ENCODE results near the gene HNF4A.

The HNF4A gene

DNA sequence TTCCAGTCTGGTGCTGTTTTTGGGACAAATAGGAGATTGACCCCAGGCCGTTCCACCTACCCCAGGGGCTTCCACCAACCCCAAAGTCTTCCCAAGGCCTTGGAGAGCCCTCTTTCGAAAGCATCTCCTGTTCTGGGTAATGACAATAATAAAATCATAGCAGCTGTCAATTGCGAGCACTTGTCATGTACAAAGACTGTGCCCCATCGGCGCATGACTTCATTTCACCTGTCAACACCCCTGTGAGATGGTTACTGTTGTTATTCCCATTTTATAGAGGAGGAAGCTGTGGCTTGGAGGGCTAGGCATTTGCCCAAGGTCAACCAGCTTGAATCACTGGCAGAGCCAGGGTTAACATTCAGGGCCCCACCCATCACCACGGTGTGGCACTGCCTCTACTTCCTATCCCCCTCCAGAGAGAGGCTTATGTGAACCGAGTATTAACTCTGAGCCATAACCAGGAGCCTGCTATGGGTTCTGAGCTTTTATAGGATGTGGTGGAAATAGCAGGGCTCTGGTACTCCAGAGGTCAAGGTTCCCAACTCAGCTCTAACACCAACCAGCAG is 51.2 kb downstream of the HNF4A start:
- Histone ChIP-seq H3K4me3 (ENCODE audit: low read depth, low read length) (no peak overlapping the region), H3K9ac (no peak overlapping the region), H3K4me1 (peaks cover 7% of the 10 kb centered on the region), H3K9me3 (ENCODE audit: control insufficient read depth, low read length) (no peaks in the 10 kb centered on the region), H3K36me3 (ENCODE audit: control insufficient read depth, insufficient read depth, low read length) (no peaks in the 10 kb centered on the region), H3K79me2 (no peaks in the 10 kb centered on the region), H3K4me2 (ENCODE audit: low read length) (no peak overlapping the region), H3K27ac (no peak overlapping the region), H2AFZ (no peak overlapping the region), H3K27me3 (ENCODE audit: control insufficient read depth, insufficient read depth, low read length) (no peaks in the 10 kb centered on the region)
- TF ChIP-seq, protein P1, sequence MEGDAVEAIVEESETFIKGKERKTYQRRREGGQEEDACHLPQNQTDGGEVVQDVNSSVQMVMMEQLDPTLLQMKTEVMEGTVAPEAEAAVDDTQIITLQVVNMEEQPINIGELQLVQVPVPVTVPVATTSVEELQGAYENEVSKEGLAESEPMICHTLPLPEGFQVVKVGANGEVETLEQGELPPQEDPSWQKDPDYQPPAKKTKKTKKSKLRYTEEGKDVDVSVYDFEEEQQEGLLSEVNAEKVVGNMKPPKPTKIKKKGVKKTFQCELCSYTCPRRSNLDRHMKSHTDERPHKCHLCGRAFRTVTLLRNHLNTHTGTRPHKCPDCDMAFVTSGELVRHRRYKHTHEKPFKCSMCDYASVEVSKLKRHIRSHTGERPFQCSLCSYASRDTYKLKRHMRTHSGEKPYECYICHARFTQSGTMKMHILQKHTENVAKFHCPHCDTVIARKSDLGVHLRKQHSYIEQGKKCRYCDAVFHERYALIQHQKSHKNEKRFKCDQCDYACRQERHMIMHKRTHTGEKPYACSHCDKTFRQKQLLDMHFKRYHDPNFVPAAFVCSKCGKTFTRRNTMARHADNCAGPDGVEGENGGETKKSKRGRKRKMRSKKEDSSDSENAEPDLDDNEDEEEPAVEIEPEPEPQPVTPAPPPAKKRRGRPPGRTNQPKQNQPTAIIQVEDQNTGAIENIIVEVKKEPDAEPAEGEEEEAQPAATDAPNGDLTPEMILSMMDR (IDR thresholded peaks at IDR 0.05), result no peak

- no peaks in the 10 kb centered on the region for H3K79me2 ChIP-seq
- H2AFZ ChIP-seq, result no peak overlapping the region
- no peak overlapping the region for H3K9ac ChIP-seq
- H3K4me3 ChIP-seq (ENCODE audit: low read depth, low read length), result no peak overlapping the region
- no peak overlapping the region for H3K4me2 ChIP-seq (ENCODE audit: low read length)
- no peaks in the 10 kb centered on the region for H3K9me3 ChIP-seq (ENCODE audit: control insufficient read depth, low read length)
- no peaks in the 10 kb centered on the region for H3K36me3 ChIP-seq (ENCODE audit: control insufficient read depth, insufficient read depth, low read length)
- no peak overlapping the region for H3K27ac ChIP-seq
- TF ChIP-seq, protein P1 (IDR thresholded peaks at IDR 0.05), result no peak
- peaks cover 4% of the 10 kb centered on the region for H3K4me1 ChIP-seq
- no peaks in the 10 kb centered on the region for H3K27me3 ChIP-seq (ENCODE audit: control insufficient read depth, insufficient read depth, low read length)
Measured at GRCh38 chr20:44407402-44408184, 52.1 kb downstream of the HNF4A start.

- no peaks in the 10 kb centered on the region for H3K79me2 ChIP-seq
- no peak overlapping the region for H3K9ac ChIP-seq
- no peak overlapping the region for H3K27ac ChIP-seq
- H3K36me3 ChIP-seq (ENCODE audit: control insufficient read depth, insufficient read depth, low read length), result no peaks in the 10 kb centered on the region
- no peak overlapping the region for H2AFZ ChIP-seq
- TF ChIP-seq, protein P1 (IDR thresholded peaks at IDR 0.05), result no peak
- H3K27me3 ChIP-seq (ENCODE audit: control insufficient read depth, insufficient read depth, low read length), result no peaks in the 10 kb centered on the region
- H3K4me3 ChIP-seq (ENCODE audit: low read depth, low read length), result no peak overlapping the region
- H3K4me1 ChIP-seq, result peaks cover 2% of the 10 kb centered on the region
- H3K9me3 ChIP-seq (ENCODE audit: control insufficient read depth, low read length), result no peaks in the 10 kb centered on the region
- H3K4me2 ChIP-seq (ENCODE audit: low read length), result no peak overlapping the region
Measured at GRCh38 chr20:44409132-44409600, 53.7 kb downstream of the HNF4A start.

DNA sequence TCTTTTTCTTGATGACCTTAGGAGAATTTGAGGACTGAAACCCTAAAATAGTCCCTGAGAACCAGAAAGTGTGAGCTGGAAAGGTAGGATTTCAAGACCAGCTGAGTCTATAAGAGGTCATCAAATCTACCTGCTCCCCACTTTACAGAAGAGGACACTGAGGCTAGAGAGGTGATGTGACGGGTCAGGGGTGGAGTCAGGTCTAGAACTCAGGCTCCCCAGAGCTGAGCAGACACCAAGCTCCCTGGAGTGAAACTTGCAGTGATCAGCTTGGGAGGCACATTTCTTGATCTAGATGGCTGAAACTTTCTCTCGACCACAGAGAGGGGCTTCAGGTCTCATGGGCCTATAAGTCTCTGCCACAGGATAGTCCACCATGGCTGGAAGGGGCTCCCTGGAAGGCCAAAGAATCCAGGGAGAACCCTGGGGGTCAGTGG is 55.1 kb downstream of the HNF4A start:
- TF ChIP-seq, protein P1 (IDR thresholded peaks at IDR 0.05), result no peak
- no peak overlapping the region for H3K4me3 ChIP-seq (ENCODE audit: low read depth, low read length)
- H3K9me3 ChIP-seq (ENCODE audit: control insufficient read depth, low read length), result no peaks in the 10 kb centered on the region
- H3K4me2 ChIP-seq (ENCODE audit: low read length), result no peak overlapping the region
- no peak overlapping the region for H3K27ac ChIP-seq
- H2AFZ ChIP-seq, result no peak overlapping the region
- H3K36me3 ChIP-seq (ENCODE audit: control insufficient read depth, insufficient read depth, low read length), result no peaks in the 10 kb centered on the region
- H3K27me3 ChIP-seq (ENCODE audit: control insufficient read depth, insufficient read depth, low read length), result no peaks in the 10 kb centered on the region
- no peaks in the 10 kb centered on the region for H3K79me2 ChIP-seq
- H3K4me1 ChIP-seq, result peaks cover 2% of the 10 kb centered on the region
- no peak overlapping the region for H3K9ac ChIP-seq
